ENCODE results near the gene ZDHHC11B.
"Not testable (repeated sequence)": the region's sequence is repeated elsewhere in the genome, so short reads cannot be mapped to it uniquely, and the experiment has no call there.

Gene ZDHHC11B

DNA sequence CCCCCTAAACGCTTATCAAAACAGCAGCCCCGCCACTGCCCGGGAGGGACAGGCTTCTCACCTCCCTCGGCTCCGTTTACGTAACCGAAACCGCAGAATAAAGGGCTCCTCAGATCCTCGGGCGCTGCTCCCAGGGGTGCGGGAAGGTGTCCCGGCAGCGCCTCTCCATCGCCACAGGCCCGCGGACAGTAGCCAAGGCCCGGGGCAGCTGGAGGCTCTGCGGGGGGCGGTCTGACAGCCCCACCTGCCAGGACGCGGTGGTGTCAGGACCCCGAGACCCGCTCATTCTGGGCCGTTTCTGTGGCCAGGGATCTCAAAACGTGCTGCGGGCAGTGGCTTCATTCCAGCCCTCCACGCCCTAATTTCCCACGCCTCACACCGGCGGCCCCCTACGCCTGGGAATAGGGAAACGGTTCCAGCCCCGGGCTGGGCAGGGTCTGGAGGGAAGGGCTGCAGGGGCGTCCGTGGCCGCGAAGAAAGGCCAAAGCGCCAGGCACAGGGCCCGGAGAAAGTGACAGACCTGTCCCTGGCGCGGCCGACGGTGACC, 575 bp downstream of the ZDHHC11B start:
- peak; percentile 65 for DNase-seq

DNA sequence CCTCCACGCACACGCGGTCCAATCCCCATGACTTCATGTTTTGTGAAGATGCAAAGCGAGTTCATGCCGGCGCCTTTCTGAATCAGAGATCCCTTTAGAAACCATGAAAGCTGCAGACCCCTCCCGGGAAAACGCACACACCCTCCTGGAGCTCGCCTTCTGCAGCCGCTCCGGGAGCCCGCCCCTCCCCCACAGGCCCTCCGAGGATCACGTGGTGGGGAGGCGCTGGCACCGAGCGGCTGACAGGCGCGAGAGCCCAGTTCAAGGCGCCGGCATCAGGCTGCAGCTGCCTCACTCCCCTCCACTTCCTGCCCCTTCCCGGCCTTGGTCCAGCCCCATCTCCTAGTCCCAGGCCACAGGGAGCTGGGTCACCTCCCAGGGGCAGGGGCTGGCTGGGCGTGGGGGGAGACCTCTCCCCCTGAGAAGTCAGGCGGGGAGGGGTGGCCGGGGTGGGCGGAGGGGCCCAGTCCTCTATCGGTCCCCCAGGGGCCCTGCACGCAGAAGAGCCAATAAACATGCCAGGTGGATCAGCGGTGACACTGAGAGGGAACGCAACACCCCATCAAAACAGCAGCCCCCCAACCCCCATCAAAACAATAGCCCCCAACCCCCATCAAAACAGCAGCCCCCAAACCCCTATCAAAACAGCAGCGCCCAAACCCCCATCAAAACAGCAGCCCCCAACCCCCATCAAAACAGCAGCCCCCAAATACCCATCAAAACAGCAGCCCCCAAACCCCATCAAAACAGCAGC, 1.3 kb downstream of the ZDHHC11B start:
- DNase-seq, result not testable (repeated sequence)

GRCh38 chr5:782356-782755, 2.2 kb downstream of the ZDHHC11B start:
- DNase-seq, result not testable (repeated sequence)

DNA sequence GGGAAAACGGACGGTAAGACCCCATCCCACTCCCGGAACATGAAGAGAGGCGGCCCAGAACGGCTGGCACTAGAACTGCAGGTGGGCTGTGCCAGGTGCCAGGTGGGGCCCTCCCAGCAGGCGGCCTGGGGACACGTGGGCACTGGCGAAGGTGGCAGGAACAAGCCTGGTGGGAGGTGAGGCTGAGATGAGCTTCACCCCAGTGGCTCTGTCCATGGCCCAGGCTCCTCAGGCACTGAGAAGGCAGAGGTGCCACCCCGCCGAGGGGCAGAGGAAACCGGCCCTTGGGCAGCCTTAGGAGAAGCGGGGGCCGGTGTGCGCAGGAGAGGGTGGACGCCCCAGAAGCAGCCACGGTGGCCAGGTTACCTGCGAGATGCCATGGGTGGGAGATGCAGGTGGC, 4.0 kb downstream of the ZDHHC11B start:
- DNase-seq, result peak; percentile 33

DNA sequence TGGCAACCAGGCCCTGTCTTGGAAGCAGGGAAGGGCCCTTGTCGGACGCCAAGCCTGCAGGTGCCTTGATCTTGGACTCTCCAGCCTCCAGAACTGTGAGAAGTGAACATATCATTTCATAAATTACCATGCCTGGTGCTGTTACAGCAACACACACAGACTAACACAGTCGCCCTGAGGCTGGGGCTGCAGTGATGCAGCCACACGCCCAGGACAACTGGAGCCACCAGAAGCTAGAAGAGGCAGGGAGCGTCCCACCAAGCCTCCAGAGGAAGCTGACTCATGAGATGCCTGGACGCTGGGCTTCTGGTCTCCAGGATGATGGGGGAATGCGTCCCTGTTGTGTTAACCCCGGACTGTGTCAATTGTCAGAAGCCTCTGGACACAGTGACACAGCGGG, 5.6 kb downstream of the ZDHHC11B start:
- DNase-seq, result peak; percentile 24

DNA sequence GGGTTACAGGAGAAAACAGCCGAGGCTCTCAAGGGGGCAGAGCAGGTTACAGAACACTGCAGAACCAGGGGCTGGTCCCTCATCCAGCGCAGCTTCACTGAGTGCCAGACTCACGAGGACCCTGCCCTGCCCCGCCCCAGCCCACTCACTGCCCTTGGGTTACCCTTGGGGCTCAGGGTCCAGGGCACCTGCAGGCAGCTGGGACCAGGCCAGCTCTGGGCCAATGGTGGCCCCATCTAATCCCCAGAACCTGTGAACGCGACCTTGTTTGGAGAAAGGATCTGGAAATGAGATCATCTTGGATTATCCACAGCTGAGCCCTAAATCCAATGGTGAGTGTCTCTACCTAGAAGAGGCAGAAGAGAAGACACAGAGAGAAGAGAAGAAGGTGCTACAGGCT, 6.1 kb downstream of the ZDHHC11B start:
- DNase-seq, result peak; percentile 16

- DNase-seq, result peak; percentile 46
Measured at GRCh38 chr5:777756-778161, 6.8 kb downstream of the ZDHHC11B start.

DNA sequence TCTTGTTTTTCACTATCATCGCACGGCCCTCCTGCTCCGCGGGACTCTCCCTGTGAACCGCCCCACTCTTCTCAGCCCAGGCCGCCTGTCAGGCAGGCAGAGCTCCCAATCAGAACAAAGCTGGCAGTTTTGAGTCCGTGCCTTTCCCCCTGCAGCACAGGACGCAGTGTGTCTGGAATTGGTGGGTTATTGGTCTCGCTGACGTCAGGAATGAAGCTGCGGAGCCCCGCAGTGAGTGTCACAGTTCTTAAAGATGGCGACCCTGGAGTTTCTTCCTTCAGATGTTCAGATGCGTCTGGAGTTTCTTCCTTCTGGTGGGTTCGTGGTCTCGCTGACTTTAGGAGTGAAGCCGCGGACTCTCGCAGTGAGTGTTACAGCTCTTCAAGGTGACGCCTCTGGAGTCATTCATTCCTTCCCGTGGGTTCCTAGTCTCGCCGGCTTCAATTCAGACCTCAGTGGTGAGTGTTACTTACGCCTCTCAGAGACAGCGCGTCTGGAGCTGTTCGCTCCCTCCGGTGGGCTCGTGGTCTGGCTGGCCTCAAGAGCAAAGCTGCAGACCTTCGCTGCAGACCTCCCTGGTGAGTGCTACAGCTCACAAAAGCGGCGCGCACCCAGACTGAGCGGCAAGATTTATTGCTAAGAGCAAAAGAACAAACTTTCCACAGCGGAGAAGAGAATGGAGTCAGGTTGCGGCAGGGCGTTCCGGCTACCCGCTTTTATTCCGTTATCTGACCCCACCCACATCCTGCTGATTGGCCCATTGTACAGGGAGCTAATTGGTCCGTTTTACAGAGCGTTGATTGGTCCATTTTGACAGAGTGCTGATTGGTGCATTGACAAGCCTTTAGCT, 7.4 kb downstream of the ZDHHC11B start:
- peak; percentile 43 for DNase-seq

DNA sequence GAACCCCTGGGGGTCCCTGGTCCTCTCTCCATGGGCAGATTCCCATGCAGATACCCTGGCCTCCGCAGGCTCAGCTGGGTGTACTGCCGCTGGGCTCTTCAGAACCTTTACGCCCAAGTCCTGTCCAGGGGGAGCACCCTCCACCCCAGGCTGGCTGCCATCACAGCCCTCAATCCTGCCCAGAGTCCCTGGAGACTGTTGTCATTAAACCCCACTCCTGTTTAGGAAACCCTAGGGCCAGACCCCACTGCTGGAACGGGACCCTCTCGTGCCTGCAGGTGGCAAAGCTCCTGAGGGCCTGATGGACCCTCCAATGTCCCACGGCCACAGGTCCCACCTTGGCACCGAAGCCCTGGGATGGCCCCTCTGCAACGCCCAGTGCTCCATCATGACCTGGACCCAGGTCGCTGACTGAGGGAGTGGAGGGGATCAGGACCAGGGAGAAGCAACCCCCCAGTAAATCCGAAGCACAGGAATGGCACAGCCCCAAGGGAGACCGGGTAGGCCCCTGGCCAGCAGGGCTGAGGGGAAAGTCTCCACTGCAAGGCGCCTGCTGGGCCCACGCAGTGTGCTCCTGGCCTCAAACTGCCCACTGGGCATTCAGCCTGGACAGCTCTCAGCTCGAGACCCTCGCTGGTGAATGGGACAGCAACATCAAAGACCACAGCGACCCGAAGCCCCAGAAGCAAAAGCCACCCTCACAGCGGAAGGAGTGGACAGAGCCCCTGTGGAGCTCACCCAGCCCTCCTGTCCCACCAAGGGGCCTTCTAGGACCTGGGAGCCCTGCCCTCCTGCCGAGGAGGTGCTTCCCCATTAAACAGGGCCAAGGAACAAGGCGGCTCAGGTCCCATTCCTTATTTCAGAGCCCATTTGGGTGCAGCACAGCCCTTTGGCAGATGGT, 8.3 kb downstream of the ZDHHC11B start:
- peak; percentile 53 for DNase-seq

GRCh38 chr5:775595-775960, 9.0 kb downstream of the ZDHHC11B start:
- not testable (repeated sequence) for DNase-seq

DNA sequence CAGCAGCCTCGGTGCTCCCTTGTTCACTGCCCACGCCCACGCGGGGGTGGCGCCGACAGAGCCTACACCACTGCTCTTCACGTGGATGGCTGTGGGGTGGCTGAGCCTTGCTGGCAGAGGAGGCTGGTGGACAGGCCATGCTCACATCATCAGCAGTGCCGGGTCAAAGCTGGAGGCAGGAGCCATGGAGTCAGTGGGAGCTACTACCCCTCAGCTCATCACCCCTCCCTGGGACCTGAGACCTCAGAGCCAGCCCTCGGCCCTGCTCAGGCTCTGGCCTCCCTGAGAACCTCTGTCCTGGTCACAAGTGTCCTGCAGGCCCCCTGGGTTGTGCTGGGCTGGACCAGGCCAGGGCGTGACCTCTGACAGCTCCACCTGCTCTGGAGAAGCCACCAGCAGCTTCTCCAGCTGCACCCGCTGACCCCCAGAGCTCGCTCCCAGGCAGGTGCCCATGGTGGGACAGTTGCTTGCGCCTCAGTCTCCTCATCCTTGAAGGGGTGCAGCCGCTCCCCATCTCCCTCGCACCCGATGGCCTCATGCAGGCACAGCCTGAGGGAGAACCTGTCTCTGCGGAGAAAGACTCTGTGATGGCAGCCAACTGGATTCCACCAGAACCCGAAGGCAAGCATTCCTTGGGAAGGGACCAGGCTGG, 9.5 kb downstream of the ZDHHC11B start:
- DNase-seq, result peak; percentile 49

GRCh38 chr5:774304-774703, 10.2 kb downstream of the ZDHHC11B start:
- peak; percentile 56 for DNase-seq

GRCh38 chr5:773517-774264, 10.8 kb downstream of the ZDHHC11B start:
- DNase-seq, result peak; percentile 50

GRCh38 chr5:772931-773330, 11.6 kb downstream of the ZDHHC11B start:
- peak; percentile 30 for DNase-seq

- not testable (repeated sequence) for DNase-seq
Measured at GRCh38 chr5:772547-772890, 12.0 kb downstream of the ZDHHC11B start.

DNA sequence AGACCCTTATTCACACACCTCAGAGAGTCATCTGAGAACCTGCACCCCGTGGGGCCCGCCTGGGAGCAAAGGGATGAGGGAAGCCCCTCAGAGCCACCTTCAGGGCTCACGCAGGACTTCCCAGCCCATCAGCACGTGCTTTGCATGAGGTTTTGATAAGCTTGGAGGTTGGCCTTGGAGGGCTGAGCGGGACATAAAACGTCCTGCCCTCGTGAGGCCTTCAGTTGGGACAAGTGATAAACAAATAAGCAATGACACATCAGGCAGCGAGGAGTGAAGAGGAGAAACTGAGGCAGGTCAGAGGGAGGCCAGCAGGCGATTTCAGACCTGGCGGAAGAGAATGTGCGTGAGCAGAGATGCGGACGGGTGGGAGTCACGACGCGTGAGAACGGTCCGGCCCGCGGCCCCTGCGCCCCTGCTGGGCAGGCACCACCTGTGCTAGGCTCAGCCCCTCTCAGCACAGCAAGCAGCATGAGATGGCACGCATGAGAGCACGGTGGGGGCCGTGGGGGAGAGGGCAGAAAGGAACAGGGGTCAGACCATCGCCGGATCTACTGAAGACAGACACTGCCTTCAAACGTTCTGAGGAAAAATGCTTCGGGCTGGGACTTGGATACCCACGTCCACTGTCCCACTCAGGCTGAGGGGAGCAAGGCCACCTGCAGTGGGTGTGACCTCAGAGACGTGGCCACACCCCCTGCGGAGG, 12.5 kb downstream of the ZDHHC11B start:
- DNase-seq, result not testable (repeated sequence)

DNA sequence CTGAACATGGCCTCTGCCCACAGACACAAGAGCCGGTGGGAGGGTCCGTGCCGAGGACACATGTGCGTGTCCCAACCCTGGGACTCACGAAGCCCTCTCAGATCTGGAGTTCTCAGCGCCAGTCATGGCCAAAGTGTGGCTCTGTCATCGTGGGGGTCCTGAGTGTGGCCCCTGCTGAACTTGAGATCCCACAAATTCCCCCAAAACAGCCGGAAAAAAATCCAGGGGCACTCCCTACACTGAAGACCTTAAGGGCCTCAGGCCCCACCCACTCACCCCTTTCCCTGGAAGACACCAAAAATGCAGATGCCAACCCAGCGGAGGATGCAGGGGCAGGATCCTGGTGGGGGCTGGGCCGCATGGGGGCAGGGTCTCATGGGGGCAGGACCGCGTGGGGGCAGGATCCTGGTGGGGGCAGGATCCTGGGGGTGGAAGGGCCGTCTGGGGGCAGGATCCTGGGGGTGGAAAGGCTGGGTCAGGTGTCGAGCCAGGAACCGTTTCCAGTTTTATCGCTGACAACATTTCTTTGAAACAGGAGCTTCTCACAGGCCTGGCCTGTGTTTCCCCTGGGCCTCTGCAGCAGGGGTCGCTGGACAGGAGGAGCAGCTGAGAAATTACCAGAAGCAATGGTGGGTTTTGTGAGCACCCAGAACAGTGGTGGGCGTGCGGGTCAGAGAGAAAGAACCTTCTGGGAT, 13.3 kb downstream of the ZDHHC11B start:
- DNase-seq, result peak; percentile 41

- DNase-seq, result peak; percentile 49
Measured at GRCh38 chr5:770585-770984, 13.9 kb downstream of the ZDHHC11B start.

- peak; percentile 44 for DNase-seq
Measured at GRCh38 chr5:769485-770145, 14.9 kb downstream of the ZDHHC11B start.
